Mucosa of rectum (tissue), 2 donors: ENCODE results near the gene XRCC3.

Source experiments
- H3K27ac ChIP-seq, 2 donors: one replicate each; pipeline ENCODE4 v1.7.0; 2013; ENCODE audit warnings: inconsistent platforms in 2 of 2, low read depth in 2 of 2, low read length in 2 of 2
- H3K27me3 ChIP-seq, 2 donors: one replicate each; pipeline ENCODE4 v1.7.0; 2013; ENCODE audit warnings: low read length in 2 of 2; ENCODE audit not compliant: control insufficient read depth in 2 of 2, insufficient read depth in 2 of 2
- H3K36me3 ChIP-seq, 2 donors: one replicate each; pipeline ENCODE4 v1.7.0; 2013; ENCODE audit warnings: low read length in 2 of 2; ENCODE audit not compliant: control insufficient read depth in 2 of 2, insufficient read depth in 2 of 2
- H3K4me1 ChIP-seq, 2 donors: one replicate each; pipeline ENCODE4 v1.7.0; 2013; ENCODE audit warnings: low read length in 2 of 2, mild to moderate bottlenecking in 1 of 2; ENCODE audit not compliant: control insufficient read depth in 2 of 2, insufficient read depth in 2 of 2
- H3K4me3 ChIP-seq, 2 donors: one replicate each; pipeline ENCODE4 v1.7.0; 2013; ENCODE audit warnings: low read length in 2 of 2
- H3K9ac ChIP-seq, 2 donors: one replicate each; pipeline ENCODE4 v1.7.0; 2013; ENCODE audit warnings: low read length in 2 of 2, low read depth in 1 of 2, mild to moderate bottlenecking in 1 of 2
- H3K9me3 ChIP-seq, 2 donors: one replicate each; pipeline ENCODE4 v1.7.0; 2013; ENCODE audit warnings: low read length in 2 of 2; ENCODE audit not compliant: control insufficient read depth in 2 of 2
- donor health status: healthy.
- donor health status: Normal muscosa, but diverticular disease.

XRCC3 gene

GRCh38 chr14:103687712-103688111 is 27.5 kb downstream of the XRCC3 start:
- H3K27ac ChIP-seq, result no peak overlapping the region
- H3K4me1 ChIP-seq, result no peaks in the 10 kb centered on the region
- H3K4me3 ChIP-seq, result no peak overlapping the region
- no peaks in the 10 kb centered on the region for H3K9me3 ChIP-seq
- no peaks in the 10 kb centered on the region for H3K27me3 ChIP-seq
- H3K36me3 ChIP-seq, result peaks cover 54 to 61% of the 10 kb centered on the region in 2 donors
- H3K9ac ChIP-seq, result no peak overlapping the region

- H3K4me3 ChIP-seq, result no peak overlapping the region
- H3K9me3 ChIP-seq, result no peaks in the 10 kb centered on the region
- H3K27me3 ChIP-seq, result no peaks in the 10 kb centered on the region
- no peak overlapping the region for H3K27ac ChIP-seq
- H3K9ac ChIP-seq, result no peak overlapping the region
- H3K4me1 ChIP-seq, result no peaks in the 10 kb centered on the region
- H3K36me3 ChIP-seq, result peaks cover 52 to 59% of the 10 kb centered on the region in 2 donors
Measured at GRCh38 chr14:103686831-103687485, 28.3 kb downstream of the XRCC3 start.

GRCh38 chr14:103685276-103686211 is 29.7 kb downstream of the XRCC3 start:
- no peak overlapping the region for H3K27ac ChIP-seq
- no peaks in the 10 kb centered on the region for H3K4me1 ChIP-seq
- no peaks in the 10 kb centered on the region for H3K9me3 ChIP-seq
- H3K36me3 ChIP-seq, result peaks cover 60 to 67% of the 10 kb centered on the region in 2 donors
- no peak overlapping the region for H3K9ac ChIP-seq
- H3K4me3 ChIP-seq, result no peak overlapping the region
- H3K27me3 ChIP-seq, result no peaks in the 10 kb centered on the region

GRCh38 chr14:103684871-103685270 is 30.4 kb downstream of the XRCC3 start:
- H3K4me1 ChIP-seq, result no peaks in the 10 kb centered on the region
- H3K9ac ChIP-seq, result no peak overlapping the region
- H3K27me3 ChIP-seq, result no peaks in the 10 kb centered on the region
- H3K4me3 ChIP-seq, result no peak overlapping the region
- no peak overlapping the region for H3K27ac ChIP-seq
- H3K9me3 ChIP-seq, result no peaks in the 10 kb centered on the region
- peaks cover 64 to 67% of the 10 kb centered on the region in 2 donors for H3K36me3 ChIP-seq

GRCh38 chr14:103684471-103684870 is 30.8 kb downstream of the XRCC3 start:
- Histone ChIP-seq H3K27me3 (no peaks in the 10 kb centered on the region), H3K4me3 (no peak overlapping the region), H3K4me1 (no peaks in the 10 kb centered on the region), H3K27ac (no peak overlapping the region), H3K9ac (no peak overlapping the region), H3K36me3 (peaks cover 68 to 70% of the 10 kb centered on the region in 2 donors), H3K9me3 (no peaks in the 10 kb centered on the region)

GRCh38 chr14:103683139-103683538 is 32.1 kb downstream of the XRCC3 start:
- Histone ChIP-seq H3K9ac (no peak overlapping the region), H3K27ac (no peak overlapping the region), H3K4me3 (no peak overlapping the region), H3K4me1 (no peaks in the 10 kb centered on the region), H3K36me3 (peaks cover 70 to 72% of the 10 kb centered on the region in 2 donors), H3K9me3 (no peaks in the 10 kb centered on the region), H3K27me3 (no peaks in the 10 kb centered on the region)

GRCh38 chr14:103680491-103681231 is 34.6 kb downstream of the XRCC3 start:
- Histone ChIP-seq H3K9ac (no peak overlapping the region), H3K36me3 (peaks cover 67 to 75% of the 10 kb centered on the region in 2 donors), H3K4me1 (no peaks in the 10 kb centered on the region), H3K4me3 (no peak overlapping the region), H3K9me3 (no peaks in the 10 kb centered on the region), H3K27ac (no peak overlapping the region), H3K27me3 (no peaks in the 10 kb centered on the region)

- Histone ChIP-seq H3K27ac (no peak overlapping the region), H3K4me3 (no peak overlapping the region), H3K4me1 (no peaks in the 10 kb centered on the region), H3K9me3 (no peaks in the 10 kb centered on the region), H3K36me3 (peaks cover 69 to 75% of the 10 kb centered on the region in 2 donors), H3K27me3 (no peaks in the 10 kb centered on the region), H3K9ac (no peak overlapping the region)
Measured at GRCh38 chr14:103679351-103679750, 35.9 kb downstream of the XRCC3 start.

GRCh38 chr14:103676881-103677675 is 38.2 kb downstream of the XRCC3 start:
- Histone ChIP-seq H3K36me3 (peaks cover 74 to 77% of the 10 kb centered on the region in 2 donors), H3K27me3 (no peaks in the 10 kb centered on the region), H3K27ac (no peak overlapping the region), H3K4me1 (no peaks in the 10 kb centered on the region), H3K4me3 (no peak overlapping the region), H3K9ac (no peak overlapping the region), H3K9me3 (no peaks in the 10 kb centered on the region)
